Measurements from ENCODE around the gene UPK1A. TPM values are rescaled to one million over a fixed set of nuclear protein-coding genes. Genes with fewer than 3 reads are reported as not detected.

Gene UPK1A
- 10 to 100 TPM in 3 of 4 donors, 1 to 10 TPM in 1; 1.6 to 48.7 (median 31.6) TPM for polyA plus RNA-seq (ENCODE audit: insufficient read length in 4 of 4)

GRCh38 chr19:35666251-35666913 lies at the start of gene UPK1A:
Gene UPK1A (plus strand): TSS chr19:35666517. CDS start chr19:35666813, 296 bp downstream.
- DNase-seq (ENCODE audit: low read depth in 4 of 4, low spot score in 3 of 4), result no peak

- no peak for DNase-seq (ENCODE audit: low read depth in 4 of 4, low spot score in 3 of 4)
Measured at GRCh38 chr19:35618857-35619256, 47.5 kb upstream of the UPK1A start.

- no peak for DNase-seq (ENCODE audit: low read depth in 4 of 4, low spot score in 3 of 4)
Measured at GRCh38 chr19:35619290-35619923, 46.9 kb upstream of the UPK1A start.

GRCh38 chr19:35620001-35620400 lies 46.3 kb upstream of the UPK1A start:
- no peak for DNase-seq (ENCODE audit: low read depth in 4 of 4, low spot score in 3 of 4)

- DNase-seq (ENCODE audit: low read depth in 4 of 4, low spot score in 3 of 4), result no peak
Measured at GRCh38 chr19:35621708-35622107, 44.6 kb upstream of the UPK1A start.

- DNase-seq (ENCODE audit: low read depth in 4 of 4, low spot score in 3 of 4), result no peak
Measured at GRCh38 chr19:35622750-35623149, 43.6 kb upstream of the UPK1A start.

GRCh38 chr19:35623327-35624010 lies 42.8 kb upstream of the UPK1A start:
- DNase-seq (ENCODE audit: low read depth in 4 of 4, low spot score in 3 of 4), result no peak

- no peak for DNase-seq (ENCODE audit: low read depth in 4 of 4, low spot score in 3 of 4)
Measured at GRCh38 chr19:35628264-35628564, 38.1 kb upstream of the UPK1A start.

GRCh38 chr19:35628565-35629331 lies 37.6 kb upstream of the UPK1A start, which contains the start of gene RBM42:
Gene RBM42 (plus strand): TSS chr19:35629036. CDS start chr19:35629154, 118 bp downstream.
- peak; percentile 98 to 99 (median 98) for DNase-seq (ENCODE audit: low read depth in 4 of 4, low spot score in 3 of 4)

- no peak for DNase-seq (ENCODE audit: low read depth in 4 of 4, low spot score in 3 of 4)
Measured at GRCh38 chr19:35629332-35629633, 37.0 kb upstream of the UPK1A start.

GRCh38 chr19:35633727-35634440 lies 32.4 kb upstream of the UPK1A start:
- DNase-seq (ENCODE audit: low read depth in 4 of 4, low spot score in 3 of 4), result no peak

GRCh38 chr19:35636651-35637050 lies 29.7 kb upstream of the UPK1A start:
- no peak for DNase-seq (ENCODE audit: low read depth in 4 of 4, low spot score in 3 of 4)

GRCh38 chr19:35637165-35637564 lies 29.2 kb upstream of the UPK1A start:
- no peak for DNase-seq (ENCODE audit: low read depth in 4 of 4, low spot score in 3 of 4)

GRCh38 chr19:35639321-35639639 lies 27.0 kb upstream of the UPK1A start:
- DNase-seq (ENCODE audit: low read depth in 4 of 4, low spot score in 3 of 4), result no peak

- no peak for DNase-seq (ENCODE audit: low read depth in 4 of 4, low spot score in 3 of 4)
Measured at GRCh38 chr19:35639863-35640262, 26.5 kb upstream of the UPK1A start.

GRCh38 chr19:35641515-35642151 lies 24.7 kb upstream of the UPK1A start, which contains the start of gene ETV2:
Gene ETV2 (plus strand): TSS chr19:35641745. CDS start chr19:35642461, 716 bp downstream.
- DNase-seq (ENCODE audit: low read depth in 4 of 4, low spot score in 3 of 4), result no peak

GRCh38 chr19:35642312-35642711 lies 24.0 kb upstream of the UPK1A start:
- DNase-seq (ENCODE audit: low read depth in 4 of 4, low spot score in 3 of 4), result no peak

GRCh38 chr19:35642798-35643254 lies 23.5 kb upstream of the UPK1A start:
- no peak for DNase-seq (ENCODE audit: low read depth in 4 of 4, low spot score in 3 of 4)

- peak; percentile 73 to 84 (median 74) for DNase-seq (ENCODE audit: low read depth in 4 of 4, low spot score in 3 of 4)
Measured at GRCh38 chr19:35643255-35644205, 22.8 kb upstream of the UPK1A start.

All from right renal pelvis (tissue), 4 donors.